Left lung (tissue), 10 donors: ENCODE data around the gene LSM4. TPM values are rescaled to one million over a fixed set of nuclear protein-coding genes. Genes with fewer than 3 reads are reported as not detected.
"Not testable (repeated sequence)": the region's sequence is repeated elsewhere in the genome, so short reads cannot be mapped to it uniquely, and the experiment has no call there.

ENCODE experiments used
- ATAC-seq: fragments of 200-7000 bp; cut with Tn5 transposase; one replicate; pipeline ENCODE4 v1.9.1; 2020; ENCODE audit warnings: moderate library complexity
- DNase-seq, 4 donors: peaks; one replicate each; pipeline ENCODE4 v3.0.0-alpha.2; 2013 to 2020
- H3K27ac ChIP-seq, 2 donors: fragments of 200-600 bp; sonication (generic) in 1 of 2; one replicate each; pipeline versions ENCODE4 v1.5.0 to v1.8.0; 2020 to 2021
- H3K27me3 ChIP-seq, 2 donors: fragments of 200-600 bp; sonication (generic) in 1 of 2; one replicate each; pipeline versions ENCODE4 v1.5.0 to v1.8.0; 2020 to 2021
- H3K36me3 ChIP-seq, 2 donors: fragments of 200-600 bp; sonication (generic) in 1 of 2; one replicate each; pipeline versions ENCODE4 v1.5.0 to v1.8.0; 2020 to 2021
- H3K4me1 ChIP-seq, 2 donors: fragments of 200-600 bp; one replicate each; pipeline ENCODE4 v1.8.0; 2021
- H3K4me3 ChIP-seq, 2 donors: fragments of 200-600 bp; sonication (generic) in 1 of 2; one replicate each; pipeline versions ENCODE4 v1.5.0 to v1.8.0; 2020 to 2021; ENCODE audit warnings: mild to moderate bottlenecking in 1 of 2
- H3K9me3 ChIP-seq, 2 donors: fragments of 200-600 bp; sonication (generic) in 1 of 2; one replicate each; pipeline versions ENCODE4 v1.5.0 to v1.8.0; 2020 to 2021
- intact Hi-C, 2 donors: fragments of 100-400 bp; cut with DNase I; formaldehyde crosslinking; loops; one replicate each; pipeline versions ENCODE4 v1.11.2 to v1.14.2; 2022
- polyA plus RNA-seq, 6 donors: library from polyadenylated mRNA; unstranded; fragments of 120-200 nt; gene quantifications; one replicate each; pipeline ENCODE4 v1.2.1, GENCODE V29; 2013; ENCODE audit not compliant: insufficient read length in 6 of 6
- total RNA-seq, 2 donors: library from RNA; stranded (reverse); fragmentation: NEBNext Ultra II Directional; extraction: Animal tissue kit (Norgen Biotek cat#: 25700); gene quantifications; one replicate each; pipeline ENCODE4 v1.2.1, GENCODE V29; 2021
- TF ChIP-seq, protein P1 (sequence below), 2 donors: fragments of 200-600 bp; sonication (generic) in 1 of 2; IDR thresholded peaks; one replicate each; pipeline versions ENCODE4 v1.5.0 to v1.8.0; 2021; ENCODE audit warnings: antibody characterized with exemption in 2 of 2
- donor health status: DM: no; HTN: yes; CAD: no.
- donor health status: DM: no; HTN: no; CAD: no.

Gene LSM4
- total and polyA plus RNA-seq, 8 donors: 72.7 to 121 (median 84.8) TPM

DNA sequence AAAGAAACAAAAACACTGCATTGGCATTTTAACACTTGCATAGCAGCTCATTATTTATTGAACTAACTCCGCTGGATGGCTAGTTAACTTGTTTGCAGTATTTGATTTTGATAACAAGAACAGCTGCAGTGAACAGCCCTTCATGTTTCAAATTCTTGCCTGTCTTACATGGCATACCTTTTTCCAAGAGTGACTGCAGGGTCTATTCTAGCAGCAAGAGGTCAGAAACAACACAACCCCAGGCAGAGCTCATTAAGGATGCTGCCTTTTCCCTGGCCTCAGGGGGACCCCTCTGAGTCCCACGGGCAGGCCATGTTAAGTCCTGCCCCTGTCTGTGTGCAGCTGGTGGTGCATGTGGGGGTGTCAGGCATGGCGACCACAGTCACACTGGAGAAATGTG, 34.2 kb upstream of the LSM4 start:
- intact Hi-C loops: no loop called here
- Histone ChIP-seq H3K9me3 (no peaks in the 10 kb centered on the region), H3K27ac (no peak overlapping the region), H3K4me1 (no peaks in the 10 kb centered on the region), H3K4me3 (no peak overlapping the region), H3K36me3 (peaks cover 0 to 72% of the 10 kb centered on the region in 2 donors), H3K27me3 (no peaks in the 10 kb centered on the region)
- TF ChIP-seq, protein P1, sequence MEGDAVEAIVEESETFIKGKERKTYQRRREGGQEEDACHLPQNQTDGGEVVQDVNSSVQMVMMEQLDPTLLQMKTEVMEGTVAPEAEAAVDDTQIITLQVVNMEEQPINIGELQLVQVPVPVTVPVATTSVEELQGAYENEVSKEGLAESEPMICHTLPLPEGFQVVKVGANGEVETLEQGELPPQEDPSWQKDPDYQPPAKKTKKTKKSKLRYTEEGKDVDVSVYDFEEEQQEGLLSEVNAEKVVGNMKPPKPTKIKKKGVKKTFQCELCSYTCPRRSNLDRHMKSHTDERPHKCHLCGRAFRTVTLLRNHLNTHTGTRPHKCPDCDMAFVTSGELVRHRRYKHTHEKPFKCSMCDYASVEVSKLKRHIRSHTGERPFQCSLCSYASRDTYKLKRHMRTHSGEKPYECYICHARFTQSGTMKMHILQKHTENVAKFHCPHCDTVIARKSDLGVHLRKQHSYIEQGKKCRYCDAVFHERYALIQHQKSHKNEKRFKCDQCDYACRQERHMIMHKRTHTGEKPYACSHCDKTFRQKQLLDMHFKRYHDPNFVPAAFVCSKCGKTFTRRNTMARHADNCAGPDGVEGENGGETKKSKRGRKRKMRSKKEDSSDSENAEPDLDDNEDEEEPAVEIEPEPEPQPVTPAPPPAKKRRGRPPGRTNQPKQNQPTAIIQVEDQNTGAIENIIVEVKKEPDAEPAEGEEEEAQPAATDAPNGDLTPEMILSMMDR (IDR thresholded peaks at IDR 0.05): no peak
- no peak for DNase-seq
- no peak for ATAC-seq

- H3K4me3 ChIP-seq, intact Hi-C loops, ATAC-seq, H3K9me3 ChIP-seq, DNase-seq, H3K27me3 ChIP-seq, H3K4me1 ChIP-seq, H3K27ac ChIP-seq: not testable (repeated sequence)
- peaks cover 0 to 49% of the 10 kb centered on the region in 2 donors for H3K36me3 ChIP-seq
These were observed 31.9 kb upstream of the LSM4 start for GRCh38 chr19:18354743-18355142.

- Histone ChIP-seq H3K4me3 (no peak overlapping the region), H3K4me1 (peaks cover 0 to 8% of the 10 kb centered on the region in 2 donors), H3K36me3 (peaks cover 0 to 37% of the 10 kb centered on the region in 2 donors), H3K9me3 (no peaks in the 10 kb centered on the region), H3K27ac (no peak overlapping the region), H3K27me3 (no peaks in the 10 kb centered on the region)
- intact Hi-C loops: no loop called here
- DNase-seq (no peak), ATAC-seq (no peak)
- TF ChIP-seq, protein P1 (IDR thresholded peaks at IDR 0.05): no peak
These were observed 30.6 kb upstream of the LSM4 start for GRCh38 chr19:18353378-18354005.

DNA sequence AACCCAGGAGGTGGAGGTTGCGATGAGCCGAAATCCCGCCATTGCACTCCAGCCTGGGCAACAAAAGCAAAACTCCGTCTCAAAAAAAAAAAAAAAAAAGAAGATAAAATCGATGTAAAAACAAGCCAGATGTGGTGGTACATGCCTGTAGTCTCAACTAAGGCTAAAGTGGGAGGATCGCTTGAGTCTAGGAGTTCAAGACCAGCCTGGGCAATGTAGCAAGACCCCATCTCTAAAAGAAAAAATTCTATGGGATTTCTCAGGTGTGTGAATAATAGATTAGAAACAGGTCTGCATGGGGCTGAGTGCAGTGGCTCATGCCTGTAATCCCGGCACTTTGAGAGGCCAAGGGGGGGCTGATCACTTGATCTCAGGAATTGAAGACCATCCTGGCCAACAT, 28.7 kb upstream of the LSM4 start:
- ATAC-seq (no peak), DNase-seq (no peak)
- intact Hi-C loops: no loop called here
- TF ChIP-seq, protein P1 (IDR thresholded peaks at IDR 0.05): no peak
- Histone ChIP-seq H3K4me1 (peaks cover 0 to 8% of the 10 kb centered on the region in 2 donors), H3K9me3 (no peaks in the 10 kb centered on the region), H3K4me3 (no peak overlapping the region), H3K27ac (no peak overlapping the region), H3K27me3 (no peaks in the 10 kb centered on the region), H3K36me3 (peaks cover 0 to 17% of the 10 kb centered on the region in 2 donors)

- H3K36me3 ChIP-seq: peaks cover 0 to 7% of the 10 kb centered on the region in 2 donors
- intact Hi-C loops: no loop called here
- TF ChIP-seq, protein P1 (IDR thresholded peaks at IDR 0.05): no peak
These were observed 27.6 kb upstream of the LSM4 start for GRCh38 chr19:18350490-18350889.

More at GRCh38 chr19:18350490-18350889, 27.6 kb upstream of the LSM4 start:
- Histone ChIP-seq H3K27ac (no peak overlapping the region), H3K9me3 (no peaks in the 10 kb centered on the region), H3K27me3 (no peaks in the 10 kb centered on the region), H3K4me1 (peaks cover 0 to 8% of the 10 kb centered on the region in 2 donors), H3K4me3 (no peak overlapping the region)
- DNase-seq (no peak), ATAC-seq (no peak)
